Measurements from ENCODE around the gene CCNG1.
"Not testable (repeated sequence)": the region's sequence is repeated elsewhere in the genome, so short reads cannot be mapped to it uniquely, and the experiment has no call there.

Gene CCNG1

GRCh38 chr5:163445345-163445744, 8.0 kb downstream of the CCNG1 start:
- no peak for DNase-seq

GRCh38 chr5:163447191-163447590, 9.8 kb downstream of the CCNG1 start:
- DNase-seq: no peak

- DNase-seq: no peak
Measured at GRCh38 chr5:163447875-163448274, 10.5 kb downstream of the CCNG1 start.

GRCh38 chr5:163448491-163448890, 11.1 kb downstream of the CCNG1 start:
- no peak for DNase-seq

- no peak for DNase-seq
Measured at GRCh38 chr5:163451489-163451888, 14.1 kb downstream of the CCNG1 start.

GRCh38 chr5:163453705-163454104, 16.3 kb downstream of the CCNG1 start:
- no peak for DNase-seq

GRCh38 chr5:163455406-163455805, 18.0 kb downstream of the CCNG1 start:
- not testable (repeated sequence) for DNase-seq

- DNase-seq: no peak
Measured at GRCh38 chr5:163456029-163456589, 18.7 kb downstream of the CCNG1 start.

GRCh38 chr5:163456840-163457239, 19.4 kb downstream of the CCNG1 start:
- no peak for DNase-seq

GRCh38 chr5:163458778-163459385, 21.5 kb downstream of the CCNG1 start:
- no peak for DNase-seq

GRCh38 chr5:163459462-163459818, 22.0 kb downstream of the CCNG1 start:
- no peak for DNase-seq

- peak; percentile 88 to 90 for DNase-seq
Measured at GRCh38 chr5:163459819-163460561, 22.6 kb downstream of the CCNG1 start, which contains the start of gene NUDCD2. Gene NUDCD2 (minus strand): TSS chr5:163460102. CDS start chr5:163460050, 52 bp downstream.

GRCh38 chr5:163460562-163461171, 23.3 kb downstream of the CCNG1 start, which contains the start of gene HMMR:
Gene HMMR (plus strand): TSS chr5:163460632. CDS start chr5:163460693, 61 bp downstream.
- peak in 1 of 2 experiments; percentile 1 for DNase-seq

- DNase-seq: no peak
Measured at GRCh38 chr5:163463063-163463435, 25.7 kb downstream of the CCNG1 start.

- DNase-seq: no peak
Measured at GRCh38 chr5:163467682-163468081, 30.3 kb downstream of the CCNG1 start.

GRCh38 chr5:163473635-163474243, 36.3 kb downstream of the CCNG1 start:
- no peak for DNase-seq

- DNase-seq: no peak
Measured at GRCh38 chr5:163475411-163475810, 38.0 kb downstream of the CCNG1 start.

- no peak for DNase-seq
Measured at GRCh38 chr5:163478126-163478981, 41.0 kb downstream of the CCNG1 start.

- no peak for DNase-seq
Measured at GRCh38 chr5:163478982-163479271, 41.5 kb downstream of the CCNG1 start.

- DNase-seq: no peak
Measured at GRCh38 chr5:163489055-163489744, 51.8 kb downstream of the CCNG1 start.

GRCh38 chr5:163489745-163490075, 52.3 kb downstream of the CCNG1 start:
- no peak for DNase-seq

Data from NCI-H1930 (cell line).